Endothelial cell of umbilical vein (primary cell): ENCODE results near the gene C17orf107.

Experiments used
- EZH2 ChIP-seq: IDR thresholded peaks from 2 replicates; pipeline ENCODE4 v1.6.1; 2012; ENCODE audit warnings: borderline replicate concordance, low read depth, mild to moderate bottlenecking, moderate library complexity, low read length, inconsistent platforms; ENCODE audit not compliant: severe bottlenecking
- POLR2A ChIP-seq: IDR thresholded peaks from 2 replicates; pipeline ENCODE4 v1.6.1; 2012; ENCODE audit warnings: low read depth, mild to moderate bottlenecking, control low read depth, low read length
- POLR2AphosphoS5 ChIP-seq: IDR thresholded peaks from 2 replicates; pipeline ENCODE4 v1.6.1; 2012; ENCODE audit warnings: low read depth, mild to moderate bottlenecking, control low read depth, low read length, moderate library complexity; ENCODE audit not compliant: insufficient read depth
- TF ChIP-seq, protein P1 (sequence below), 2 donors: IDR thresholded peaks; 1 replicate in 1 of 2; 2 replicates in 1 of 2; pipeline ENCODE4 v1.5.1; 2011; ENCODE audit warnings: low read length in 2 of 2, mild to moderate bottlenecking in 2 of 2, moderate library complexity in 2 of 2, control low read depth in 1 of 2, inconsistent platforms in 1 of 2, low read depth in 1 of 2; ENCODE audit not compliant: insufficient read depth in 1 of 2; ENCODE audit errors: extremely low read depth in 1 of 2

- TF ChIP-seq, protein P1, sequence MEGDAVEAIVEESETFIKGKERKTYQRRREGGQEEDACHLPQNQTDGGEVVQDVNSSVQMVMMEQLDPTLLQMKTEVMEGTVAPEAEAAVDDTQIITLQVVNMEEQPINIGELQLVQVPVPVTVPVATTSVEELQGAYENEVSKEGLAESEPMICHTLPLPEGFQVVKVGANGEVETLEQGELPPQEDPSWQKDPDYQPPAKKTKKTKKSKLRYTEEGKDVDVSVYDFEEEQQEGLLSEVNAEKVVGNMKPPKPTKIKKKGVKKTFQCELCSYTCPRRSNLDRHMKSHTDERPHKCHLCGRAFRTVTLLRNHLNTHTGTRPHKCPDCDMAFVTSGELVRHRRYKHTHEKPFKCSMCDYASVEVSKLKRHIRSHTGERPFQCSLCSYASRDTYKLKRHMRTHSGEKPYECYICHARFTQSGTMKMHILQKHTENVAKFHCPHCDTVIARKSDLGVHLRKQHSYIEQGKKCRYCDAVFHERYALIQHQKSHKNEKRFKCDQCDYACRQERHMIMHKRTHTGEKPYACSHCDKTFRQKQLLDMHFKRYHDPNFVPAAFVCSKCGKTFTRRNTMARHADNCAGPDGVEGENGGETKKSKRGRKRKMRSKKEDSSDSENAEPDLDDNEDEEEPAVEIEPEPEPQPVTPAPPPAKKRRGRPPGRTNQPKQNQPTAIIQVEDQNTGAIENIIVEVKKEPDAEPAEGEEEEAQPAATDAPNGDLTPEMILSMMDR (IDR thresholded peaks at IDR 0.05; ENCODE audit: extremely low read depth in 1 of 2, insufficient read depth in 1 of 2, low read depth in 1 of 2, low read length in 2 of 2): peak; percentile 89
- TF ChIP-seq POLR2A: no peak
- no peak for TF ChIP-seq EZH2
- TF ChIP-seq POLR2AphosphoS5: peak; percentile 58
Observed at GRCh38 chr17:4908711-4909496, 9.6 kb downstream of the C17orf107 start.
